ENCODE data around the gene WIZ.

WIZ gene

DNA sequence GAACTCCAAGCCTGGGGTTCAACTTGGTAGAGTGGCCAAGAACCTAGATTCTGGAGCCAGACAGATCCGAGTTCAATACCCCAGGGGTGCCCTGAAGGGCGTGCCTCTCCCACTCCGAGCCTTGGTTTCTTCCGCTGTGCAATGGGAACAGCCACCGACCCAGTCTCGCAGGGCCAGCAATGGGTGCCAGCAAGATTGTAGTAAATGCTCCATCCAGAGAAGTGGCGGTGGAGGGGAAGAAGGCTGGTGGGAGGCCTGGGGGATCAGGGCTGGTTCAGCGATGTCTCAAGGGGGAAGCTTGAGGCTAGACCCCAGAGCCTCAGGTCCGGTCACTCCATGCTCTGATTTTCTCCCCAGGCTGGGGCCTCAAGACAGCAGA is 4.5 kb downstream of the WIZ start:
- no peak overlapping the region for H3K4me3 ChIP-seq (ENCODE audit: low read length)
- no peak for TF ChIP-seq CTCF (conservative IDR thresholded peaks at IDR 0.05; ENCODE audit: low read depth, low read length)
- no peak for DNase-seq (ENCODE audit: low read depth)

DNA sequence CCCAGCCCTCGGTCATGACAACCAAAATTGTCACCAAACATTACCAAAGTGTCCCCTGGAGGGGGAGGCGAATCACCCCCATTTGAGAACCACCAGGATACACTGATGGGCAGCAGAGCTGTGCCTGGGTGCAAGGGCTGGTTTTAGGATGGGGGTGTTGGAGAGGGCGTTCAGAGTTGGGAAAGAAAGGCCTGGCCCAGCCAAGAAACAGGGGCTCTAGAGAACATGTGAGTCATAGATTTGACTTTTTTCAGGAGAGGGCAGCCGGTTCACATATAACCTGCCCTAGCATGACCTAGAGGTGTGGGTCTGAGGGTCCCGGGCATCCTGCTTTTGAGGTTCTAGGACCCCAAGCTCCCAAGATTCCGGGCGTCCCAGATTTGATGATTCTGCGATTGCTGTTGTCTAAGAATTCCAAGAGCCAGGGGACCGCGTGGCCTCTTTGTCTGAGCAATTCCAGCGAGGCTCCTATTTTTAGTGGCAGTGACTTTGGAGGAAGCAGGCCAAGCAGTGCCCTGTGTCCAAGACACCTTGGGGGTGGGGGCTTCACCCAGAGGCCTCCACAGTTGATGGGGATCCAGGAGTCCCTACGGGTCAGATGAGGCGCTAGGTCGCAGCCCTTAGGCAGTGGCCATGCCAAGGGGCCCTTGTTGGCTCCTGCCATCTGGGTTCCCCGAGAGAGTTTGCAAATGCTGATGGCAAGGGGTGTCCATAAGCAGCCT is 5.1 kb downstream of the WIZ start:
- TF ChIP-seq CTCF (conservative IDR thresholded peaks at IDR 0.05; ENCODE audit: low read depth, low read length): no peak
- H3K4me3 ChIP-seq (ENCODE audit: low read length): no peak overlapping the region
- DNase-seq (ENCODE audit: low read depth): no peak

DNA sequence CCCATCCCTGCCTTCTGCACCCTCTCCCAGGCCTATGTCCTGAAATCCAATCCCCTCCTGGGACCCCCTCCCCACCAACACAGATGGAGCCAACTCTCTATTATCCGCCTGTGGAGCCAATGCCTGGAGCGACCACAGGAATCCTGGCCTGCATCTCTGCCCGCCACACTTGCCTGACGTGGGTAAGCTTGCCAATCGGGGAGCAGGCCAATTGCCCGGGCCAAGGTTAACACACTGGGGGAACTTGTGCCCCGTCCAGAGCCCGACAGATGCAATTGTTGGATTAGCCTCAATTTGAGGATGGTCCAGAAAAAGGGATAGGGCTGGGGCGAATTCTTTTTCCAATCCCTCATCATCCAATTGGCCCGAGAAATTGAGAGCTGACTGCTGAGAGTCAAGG is 5.9 kb downstream of the WIZ start:
- DNase-seq (ENCODE audit: low read depth): no peak
- no peak overlapping the region for H3K4me3 ChIP-seq (ENCODE audit: low read length)
- no peak for TF ChIP-seq CTCF (conservative IDR thresholded peaks at IDR 0.05; ENCODE audit: low read depth, low read length)

DNA sequence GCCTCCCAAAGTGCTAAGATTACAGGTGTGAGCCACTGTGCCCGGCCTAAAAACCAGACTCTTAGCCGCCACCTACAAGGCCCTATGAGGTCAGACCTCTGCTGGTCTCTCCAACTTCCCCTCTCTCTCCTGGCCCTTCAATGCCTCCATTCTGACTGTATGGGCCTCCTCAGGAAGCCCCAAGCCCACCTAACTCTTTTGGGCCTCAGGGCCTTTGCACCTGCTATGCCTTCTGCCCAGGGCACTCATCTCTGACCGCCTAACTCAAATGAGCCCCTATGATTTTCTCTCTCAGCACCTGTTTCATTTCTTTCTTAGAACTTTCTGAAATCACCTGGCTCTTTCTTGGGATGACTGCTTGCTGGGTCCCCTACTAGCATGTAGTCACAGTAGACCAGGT is 6.4 kb downstream of the WIZ start:
- no peak overlapping the region for H3K4me3 ChIP-seq (ENCODE audit: low read length)
- no peak for TF ChIP-seq CTCF (conservative IDR thresholded peaks at IDR 0.05; ENCODE audit: low read depth, low read length)
- DNase-seq (ENCODE audit: low read depth): no peak

DNA sequence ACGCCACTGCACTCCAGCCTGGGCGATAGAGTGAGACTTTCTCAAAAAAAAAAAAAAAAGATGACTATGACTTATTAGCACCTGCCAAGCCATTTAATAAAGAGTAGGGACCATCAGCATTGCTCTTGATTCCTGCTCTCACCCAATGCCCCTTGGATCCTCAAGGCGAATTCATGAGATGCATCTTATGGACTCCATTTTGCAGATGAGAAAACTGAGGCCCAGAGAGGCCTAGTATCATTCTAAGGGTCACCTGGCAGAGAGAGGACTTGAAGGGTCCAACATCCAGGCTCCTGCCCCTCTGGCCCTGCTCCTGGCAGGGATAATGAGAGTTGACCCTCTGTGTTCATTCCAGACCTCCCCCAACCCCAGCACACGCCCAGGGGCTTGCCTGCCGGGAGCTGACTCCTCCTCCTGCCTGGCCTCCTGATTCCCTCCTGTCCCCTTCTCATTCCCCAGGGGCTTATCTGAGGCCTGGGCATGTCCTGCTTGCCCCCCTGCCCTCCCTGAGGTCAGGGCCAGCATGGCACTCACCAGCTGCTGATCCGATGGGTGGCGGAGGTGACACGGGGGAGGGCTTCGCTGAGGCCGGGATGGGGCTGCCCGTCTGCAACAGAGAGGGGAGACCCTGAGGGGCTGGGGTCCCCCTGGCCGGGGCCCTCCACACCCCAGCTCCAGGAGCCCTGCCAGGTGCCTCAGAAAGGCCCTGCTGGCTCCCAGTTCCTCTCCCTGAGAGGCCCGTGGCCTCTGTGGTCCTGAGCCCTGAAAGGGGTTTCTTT is 7.4 kb downstream of the WIZ start:
- no peak overlapping the region for H3K4me3 ChIP-seq (ENCODE audit: low read length)
- no peak for DNase-seq (ENCODE audit: low read depth)
- TF ChIP-seq CTCF (conservative IDR thresholded peaks at IDR 0.05; ENCODE audit: low read depth, low read length): no peak

DNA sequence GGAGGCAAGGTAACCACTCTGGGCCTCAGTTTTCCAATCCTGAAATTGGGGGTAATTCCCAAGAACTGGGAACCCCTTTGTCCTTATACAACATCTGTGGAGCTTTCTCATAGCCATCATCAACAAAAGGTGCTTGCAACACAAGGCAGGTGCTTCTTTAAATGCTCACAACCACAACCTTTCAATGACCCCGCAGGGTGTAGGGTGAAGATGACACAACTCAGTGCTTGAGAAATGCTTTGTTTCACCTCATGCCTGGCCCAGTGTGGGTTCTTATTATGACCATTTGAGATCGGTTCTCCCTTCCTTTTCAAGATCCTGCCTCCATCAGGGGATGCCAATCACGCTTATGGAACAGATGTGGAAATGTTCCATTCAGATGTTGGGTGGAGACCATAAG is 8.4 kb downstream of the WIZ start:
- H3K4me3 ChIP-seq (ENCODE audit: low read length): no peak overlapping the region
- no peak for DNase-seq (ENCODE audit: low read depth)
- no peak for TF ChIP-seq CTCF (conservative IDR thresholded peaks at IDR 0.05; ENCODE audit: low read depth, low read length)
